Thymus (tissue), 11 donors: ENCODE data around the gene SLC25A13. TPM values are rescaled to one million over a fixed set of nuclear protein-coding genes. Genes with fewer than 3 reads are reported as not detected.

Experiments
- DNase-seq, 9 donors: peaks; one replicate each; pipeline ENCODE4 v3.0.0-alpha.2; 2013; ENCODE audit warnings: low spot score in 9 of 9, low read depth in 6 of 9, missing footprints in 1 of 9
- H3K27ac ChIP-seq, 2 donors: one replicate each; pipeline ENCODE4 v1.5.1; 2013; ENCODE audit warnings: control low read depth in 1 of 2, low read depth in 1 of 2, low read length in 1 of 2, mild to moderate bottlenecking in 1 of 2, moderate library complexity in 1 of 2
- H3K27me3 ChIP-seq, 2 donors: one replicate each; pipeline ENCODE4 v1.5.1; 2013; ENCODE audit warnings: low read length in 1 of 2; ENCODE audit not compliant: control insufficient read depth in 2 of 2, insufficient read depth in 1 of 2
- H3K36me3 ChIP-seq, 2 donors: one replicate each; pipeline ENCODE4 v1.5.1; 2013; ENCODE audit warnings: low read length in 1 of 2, mild to moderate bottlenecking in 1 of 2, moderate library complexity in 1 of 2; ENCODE audit not compliant: control insufficient read depth in 2 of 2, insufficient read depth in 2 of 2
- H3K4me1 ChIP-seq, 2 donors: one replicate each; pipeline ENCODE4 v1.5.1; 2013; ENCODE audit warnings: low read length in 2 of 2; ENCODE audit not compliant: control insufficient read depth in 2 of 2, insufficient read depth in 2 of 2
- H3K4me3 ChIP-seq, 2 donors: one replicate each; pipeline ENCODE4 v1.5.1; 2013; ENCODE audit warnings: low read length in 2 of 2, control low read depth in 1 of 2, mild to moderate bottlenecking in 1 of 2
- H3K9me3 ChIP-seq, 2 donors: one replicate each; pipeline ENCODE4 v1.5.1; 2013; ENCODE audit warnings: low read length in 1 of 2, mild to moderate bottlenecking in 1 of 2; ENCODE audit not compliant: control insufficient read depth in 2 of 2, insufficient read depth in 1 of 2
- WGBS: extraction: QIAGEN DNeasy Blood & Tissue Kit; methylation state at CpG from one replicate; pipeline ENCODE4 v1.1.7; 2013; 5-methylcytosine and 5-hydroxymethylcytosine counted together
- polyA plus RNA-seq: library from polyadenylated mRNA; stranded (reverse); fragments of 200-250 nt; gene quantifications from one replicate; pipeline ENCODE4 v1.2.3, GENCODE V29; 2013
- total RNA-seq: library from RNA; stranded (reverse); fragments of 120-200 nt; gene quantifications from one replicate; pipeline ENCODE4 v1.2.4, GENCODE V29; 2013
- donor health status: healthy.

SLC25A13 gene
- total and polyA plus RNA-seq, 2 donors, result 9.7 to 10.9 TPM

- no peaks in the 10 kb centered on the region for H3K9me3 ChIP-seq
- no peak for DNase-seq
These were observed 216.9 kb downstream of the SLC25A13 start for GRCh38 chr7:96104984-96105383.

GRCh38 chr7:96102096-96102811 is 219.6 kb downstream of the SLC25A13 start:
- H3K9me3 ChIP-seq, result no peaks in the 10 kb centered on the region
- H3K27me3 ChIP-seq, result no peaks in the 10 kb centered on the region
- no peaks in the 10 kb centered on the region for H3K4me1 ChIP-seq
- H3K4me3 ChIP-seq, result no peak overlapping the region
- no peaks in the 10 kb centered on the region for H3K36me3 ChIP-seq
- H3K27ac ChIP-seq, result no peak overlapping the region
- no peak for DNase-seq

More at GRCh38 chr7:96104984-96105383, 216.9 kb downstream of the SLC25A13 start:
- Histone ChIP-seq H3K36me3 (no peaks in the 10 kb centered on the region), H3K27me3 (no peaks in the 10 kb centered on the region), H3K4me1 (no peaks in the 10 kb centered on the region), H3K27ac (no peak overlapping the region), H3K4me3 (no peak overlapping the region)

GRCh38 chr7:96100737-96101136 is 221.2 kb downstream of the SLC25A13 start:
- Histone ChIP-seq H3K36me3 (no peaks in the 10 kb centered on the region), H3K9me3 (no peaks in the 10 kb centered on the region), H3K4me1 (no peaks in the 10 kb centered on the region), H3K27me3 (no peaks in the 10 kb centered on the region), H3K27ac (no peak overlapping the region), H3K4me3 (no peak overlapping the region)
- WGBS, result 89% methylated on average over 1 of the region's 1 CpG
- no peak for DNase-seq

GRCh38 chr7:96097835-96098234 is 224.1 kb downstream of the SLC25A13 start:
- Histone ChIP-seq H3K4me1 (no peaks in the 10 kb centered on the region), H3K27me3 (no peaks in the 10 kb centered on the region), H3K36me3 (no peaks in the 10 kb centered on the region), H3K4me3 (no peak overlapping the region), H3K27ac (no peak overlapping the region), H3K9me3 (no peaks in the 10 kb centered on the region)
- 95% methylated on average over 2 of the region's 2 CpGs for WGBS
- DNase-seq, result no peak

GRCh38 chr7:96093435-96093834 is 228.5 kb downstream of the SLC25A13 start:
- no peak overlapping the region for H3K27ac ChIP-seq
- H3K9me3 ChIP-seq, result no peaks in the 10 kb centered on the region
- H3K4me1 ChIP-seq, result no peaks in the 10 kb centered on the region
- DNase-seq, result no peak
- H3K36me3 ChIP-seq, result no peaks in the 10 kb centered on the region
- no peaks in the 10 kb centered on the region for H3K27me3 ChIP-seq
- H3K4me3 ChIP-seq, result no peak overlapping the region
- WGBS, result 85% methylated on average over 1 of the region's 1 CpG

GRCh38 chr7:96090756-96091155 is 231.1 kb downstream of the SLC25A13 start:
- DNase-seq, result no peak
- Histone ChIP-seq H3K27me3 (no peaks in the 10 kb centered on the region), H3K36me3 (no peaks in the 10 kb centered on the region), H3K4me1 (no peaks in the 10 kb centered on the region), H3K4me3 (no peak overlapping the region), H3K27ac (no peak overlapping the region), H3K9me3 (no peaks in the 10 kb centered on the region)
- 86% methylated on average over 6 of the region's 6 CpGs for WGBS

- Histone ChIP-seq H3K9me3 (no peaks in the 10 kb centered on the region), H3K4me3 (no peak overlapping the region), H3K27me3 (no peaks in the 10 kb centered on the region), H3K36me3 (no peaks in the 10 kb centered on the region), H3K4me1 (no peaks in the 10 kb centered on the region), H3K27ac (no peak overlapping the region)
- 84% methylated on average over 3 of the region's 3 CpGs for WGBS
- DNase-seq, result no peak
These were observed 232.4 kb downstream of the SLC25A13 start for GRCh38 chr7:96089511-96089910.

GRCh38 chr7:96088579-96088978 is 233.3 kb downstream of the SLC25A13 start:
- Histone ChIP-seq H3K4me3 (no peak overlapping the region), H3K27me3 (no peaks in the 10 kb centered on the region), H3K36me3 (no peaks in the 10 kb centered on the region), H3K27ac (no peak overlapping the region), H3K9me3 (no peaks in the 10 kb centered on the region), H3K4me1 (no peaks in the 10 kb centered on the region)
- 81% methylated on average over 5 of the region's 5 CpGs for WGBS
- DNase-seq, result no peak

- H3K27ac ChIP-seq, result no peak overlapping the region
- no peaks in the 10 kb centered on the region for H3K36me3 ChIP-seq
- 89% methylated on average over 3 of the region's 3 CpGs for WGBS
- H3K4me1 ChIP-seq, result no peaks in the 10 kb centered on the region
- H3K27me3 ChIP-seq, result no peaks in the 10 kb centered on the region
- H3K9me3 ChIP-seq, result no peaks in the 10 kb centered on the region
- DNase-seq, result no peak
- no peak overlapping the region for H3K4me3 ChIP-seq
These were observed 235.9 kb downstream of the SLC25A13 start for GRCh38 chr7:96085953-96086352.
